Loucy (cell line): ENCODE results near the gene TLK1.

Experiments
- H2AFZ ChIP-seq: fragments of 200-600 bp; sonication (generic); 2 replicates; pipeline ENCODE4 v1.6.0; 2016; ENCODE audit warnings: antibody characterized with exemption, mild to moderate bottlenecking, low read length, moderate library complexity
- H3F3A ChIP-seq: fragments of 200-600 bp; 2 replicates; pipeline ENCODE4 v1.6.0; 2016; ENCODE audit warnings: antibody characterized with exemption, low read depth, mild to moderate bottlenecking
- H3K27me3 ChIP-seq: fragments of 200-600 bp; sonication (generic); 2 replicates; pipeline ENCODE4 v1.6.1; 2014; ENCODE audit warnings: low read length, mild to moderate bottlenecking; ENCODE audit not compliant: insufficient read depth, poor library complexity, severe bottlenecking
- H3K36me3 ChIP-seq: fragments of 200-600 bp; sonication (generic); 2 replicates; pipeline ENCODE4 v1.6.1; 2016; ENCODE audit warnings: low read length; ENCODE audit not compliant: insufficient read depth
- H3K4me1 ChIP-seq: fragments of 200-600 bp; sonication (generic); 2 replicates; pipeline ENCODE4 v1.5.1; 2014; ENCODE audit warnings: low read length, mild to moderate bottlenecking; ENCODE audit not compliant: insufficient read depth, poor library complexity, severe bottlenecking
- H3K4me2 ChIP-seq: fragments of 200-600 bp; sonication (generic); 2 replicates; pipeline ENCODE4 v1.6.0; 2014; ENCODE audit warnings: antibody characterized with exemption, low read length, low read depth, mild to moderate bottlenecking; ENCODE audit not compliant: poor library complexity, severe bottlenecking
- H3K4me3 ChIP-seq: fragments of 200-600 bp; sonication (generic); 2 replicates; pipeline ENCODE4 v1.5.1; 2014; ENCODE audit warnings: low read length, mild to moderate bottlenecking, mixed read lengths; ENCODE audit not compliant: poor library complexity, severe bottlenecking
- H3K79me2 ChIP-seq: fragments of 200-600 bp; sonication (generic); 2 replicates; pipeline ENCODE4 v1.6.1; 2014; ENCODE audit warnings: low read length; ENCODE audit not compliant: insufficient read depth
- H3K9ac ChIP-seq: fragments of 200-600 bp; sonication (generic); 2 replicates; pipeline ENCODE4 v1.6.0; 2014; ENCODE audit warnings: mild to moderate bottlenecking, low read depth, low read length, moderate library complexity; ENCODE audit not compliant: poor library complexity, severe bottlenecking
- H3K9me2 ChIP-seq: fragments of 200-600 bp; sonication (generic); replicated peaks from 2 replicates; pipeline ENCODE4 v1.6.1; 2016; ENCODE audit warnings: low read depth, low read length, mixed read lengths
- H3K9me3 ChIP-seq: fragments of 200-600 bp; sonication (generic); 2 replicates; pipeline ENCODE4 v1.6.1; 2014; ENCODE audit warnings: mild to moderate bottlenecking, antibody characterized with exemption, low read length, low read depth; ENCODE audit not compliant: insufficient read depth
- H4K20me1 ChIP-seq: fragments of 200-600 bp; sonication (generic); 2 replicates; pipeline ENCODE4 v1.6.0; 2014; ENCODE audit warnings: antibody characterized with exemption, low read length, mild to moderate bottlenecking; ENCODE audit not compliant: insufficient read depth, poor library complexity, severe bottlenecking
- CTCF ChIP-seq: fragments of 200-600 bp; sonication (generic); conservative IDR thresholded peaks from 2 replicates; pipeline ENCODE4 v1.5.1; 2014; ENCODE audit warnings: mild to moderate bottlenecking, antibody characterized with exemption, low read length
- EZH2phosphoT487 ChIP-seq: fragments of 200-600 bp; IDR thresholded peaks from 2 replicates; pipeline ENCODE4 v1.6.1; 2018; ENCODE audit warnings: antibody characterized with exemption, mild to moderate bottlenecking, moderate library complexity, borderline replicate concordance

TLK1 gene

GRCh38 chr2:170968205-170969003, 192.3 kb downstream of the TLK1 start:
- H3K27me3 ChIP-seq = no peaks in the 10 kb centered on the region
- H2AFZ ChIP-seq = no peak overlapping the region
- H3F3A ChIP-seq = 0 out of 2 replicates have a peak, but pooled peaks cover 7% of the 10 kb centered on the region
- H3K79me2 ChIP-seq = no peaks in the 10 kb centered on the region
- H3K4me2 ChIP-seq = no peak overlapping the region
- no peaks in the 10 kb centered on the region for H3K9me3 ChIP-seq
- peaks cover 14% of the 10 kb centered on the region for H3K4me1 ChIP-seq
- no peaks in the 10 kb centered on the region for H3K9me2 ChIP-seq
- no peak for TF ChIP-seq EZH2phosphoT487
- TF ChIP-seq CTCF = no peak
- no peaks in the 10 kb centered on the region for H4K20me1 ChIP-seq
- H3K4me3 ChIP-seq = no peak overlapping the region
- no peak overlapping the region for H3K9ac ChIP-seq
- peaks cover 49% of the 10 kb centered on the region for H3K36me3 ChIP-seq

- Histone ChIP-seq H3K9me2 (no peaks in the 10 kb centered on the region), H3K4me3 (no peak overlapping the region), H3K9me3 (no peaks in the 10 kb centered on the region), H3K79me2 (no peaks in the 10 kb centered on the region), H3K4me1 (peaks cover 9% of the 10 kb centered on the region), H3K4me2 (no peak overlapping the region), H3F3A (0 out of 2 replicates have a peak, but pooled peaks cover 7% of the 10 kb centered on the region), H3K27me3 (no peaks in the 10 kb centered on the region), H2AFZ (no peak overlapping the region), H4K20me1 (no peaks in the 10 kb centered on the region), H3K36me3 (peaks cover 54% of the 10 kb centered on the region), H3K9ac (no peak overlapping the region)
- no peak for TF ChIP-seq EZH2phosphoT487
- TF ChIP-seq CTCF = no peak
Measured at GRCh38 chr2:170967553-170967952, 193.1 kb downstream of the TLK1 start.

- Histone ChIP-seq H3K79me2 (no peaks in the 10 kb centered on the region), H3K4me3 (no peak overlapping the region), H3K9me2 (no peaks in the 10 kb centered on the region), H3K9ac (no peak overlapping the region), H3K9me3 (no peaks in the 10 kb centered on the region), H3F3A (0 out of 2 replicates have a peak, but pooled peaks cover 7% of the 10 kb centered on the region), H2AFZ (no peak overlapping the region), H3K4me2 (no peak overlapping the region), H3K4me1 (peaks cover 9% of the 10 kb centered on the region), H3K27me3 (no peaks in the 10 kb centered on the region), H4K20me1 (no peaks in the 10 kb centered on the region), H3K36me3 (peaks cover 61% of the 10 kb centered on the region)
- no peak for TF ChIP-seq EZH2phosphoT487
- TF ChIP-seq CTCF = peak; percentile 46
Measured at GRCh38 chr2:170966648-170967396, 193.9 kb downstream of the TLK1 start.
